Brain microvascular endothelial cell (primary cell): ENCODE results near the gene ROMO1.

ENCODE experiments used
- DNase-seq: peaks from one replicate; pipeline ENCODE4 v3.0.0-alpha.2; 2020
- H3K27ac ChIP-seq: fragments of 250-450 bp; sonication (Bioruptor Pico); 2 replicates; pipeline ENCODE4 v1.5.1; 2020; ENCODE audit warnings: mild to moderate bottlenecking, moderate library complexity
- H3K27me3 ChIP-seq: fragments of 250-450 bp; sonication (Bioruptor Pico); replicated peaks from 2 replicates; pipeline ENCODE4 v1.5.1; 2020; ENCODE audit warnings: mild to moderate bottlenecking
- H3K36me3 ChIP-seq: fragments of 250-450 bp; sonication (Bioruptor Pico); replicated peaks from 2 replicates; pipeline ENCODE4 v1.5.1; 2020; ENCODE audit warnings: mild to moderate bottlenecking
- H3K4me3 ChIP-seq: 2 replicates; pipeline ENCODE4 v1.5.1; 2011; ENCODE audit warnings: low read depth, mild to moderate bottlenecking, control low read depth, low read length, moderate library complexity
- in situ Hi-C: cut with HindIII; loops from 2 replicates; pipeline ENCODE4 v1.10.0; 2017; ENCODE audit warnings: low sequenced_read_pairs, low pct_ligation_motif_present
- TF ChIP-seq, protein P1 (sequence below): IDR thresholded peaks from 2 replicates; pipeline ENCODE4 v1.5.1; 2011; ENCODE audit warnings: low read depth, mild to moderate bottlenecking, moderate library complexity, low read length, control low read depth, inconsistent platforms; ENCODE audit errors: missing control alignments

The ROMO1 gene

DNA sequence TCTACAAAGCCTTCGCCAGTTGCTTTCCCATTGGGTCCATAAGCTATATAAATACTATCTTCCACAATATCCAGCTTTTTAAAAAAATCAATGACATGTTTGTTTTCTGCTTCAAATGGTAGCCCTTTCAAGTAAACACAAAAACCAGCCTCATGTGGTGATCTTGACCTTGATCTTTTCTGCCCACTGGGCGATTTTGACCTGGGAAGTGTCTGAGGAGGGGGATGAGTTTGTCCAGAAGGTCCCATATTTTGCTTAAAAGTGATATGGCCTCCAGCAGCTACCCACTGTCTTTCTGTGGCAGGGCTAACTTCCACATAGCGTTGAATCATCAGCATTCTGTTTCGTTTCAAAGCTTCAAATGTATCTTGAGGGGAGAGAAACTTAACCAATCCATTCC is 45.3 kb upstream of the ROMO1 start:
- DNase-seq, result no peak
- no peak overlapping the region for H3K4me3 ChIP-seq
- H3K36me3 ChIP-seq, result peaks cover 34% of the 10 kb centered on the region
- H3K27me3 ChIP-seq, result no peaks in the 10 kb centered on the region
- H3K27ac ChIP-seq, result no peak overlapping the region
- TF ChIP-seq, protein P1, sequence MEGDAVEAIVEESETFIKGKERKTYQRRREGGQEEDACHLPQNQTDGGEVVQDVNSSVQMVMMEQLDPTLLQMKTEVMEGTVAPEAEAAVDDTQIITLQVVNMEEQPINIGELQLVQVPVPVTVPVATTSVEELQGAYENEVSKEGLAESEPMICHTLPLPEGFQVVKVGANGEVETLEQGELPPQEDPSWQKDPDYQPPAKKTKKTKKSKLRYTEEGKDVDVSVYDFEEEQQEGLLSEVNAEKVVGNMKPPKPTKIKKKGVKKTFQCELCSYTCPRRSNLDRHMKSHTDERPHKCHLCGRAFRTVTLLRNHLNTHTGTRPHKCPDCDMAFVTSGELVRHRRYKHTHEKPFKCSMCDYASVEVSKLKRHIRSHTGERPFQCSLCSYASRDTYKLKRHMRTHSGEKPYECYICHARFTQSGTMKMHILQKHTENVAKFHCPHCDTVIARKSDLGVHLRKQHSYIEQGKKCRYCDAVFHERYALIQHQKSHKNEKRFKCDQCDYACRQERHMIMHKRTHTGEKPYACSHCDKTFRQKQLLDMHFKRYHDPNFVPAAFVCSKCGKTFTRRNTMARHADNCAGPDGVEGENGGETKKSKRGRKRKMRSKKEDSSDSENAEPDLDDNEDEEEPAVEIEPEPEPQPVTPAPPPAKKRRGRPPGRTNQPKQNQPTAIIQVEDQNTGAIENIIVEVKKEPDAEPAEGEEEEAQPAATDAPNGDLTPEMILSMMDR, result no peak
- in situ Hi-C loops, result no loop called here

DNA sequence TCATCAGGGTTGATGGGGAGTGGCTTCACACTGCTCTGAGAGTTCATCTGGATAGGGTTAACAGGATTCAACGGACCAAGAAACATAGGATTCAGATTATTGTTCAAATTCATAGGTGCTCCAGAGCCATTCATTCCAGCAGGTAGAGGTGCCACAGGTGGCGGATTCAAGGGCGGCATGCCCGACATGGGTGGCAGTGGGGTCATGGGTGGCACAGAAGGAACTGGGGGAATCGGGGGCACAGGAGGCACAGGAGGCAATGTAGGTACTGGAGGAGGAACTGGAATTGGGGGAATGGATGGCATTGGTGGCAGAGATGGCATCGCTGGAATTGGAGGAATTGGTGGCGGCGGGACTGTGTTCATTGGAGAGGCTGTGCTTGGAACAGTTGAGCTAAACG is 44.8 kb upstream of the ROMO1 start:
- Histone ChIP-seq H3K36me3 (peaks cover 34% of the 10 kb centered on the region), H3K4me3 (no peak overlapping the region), H3K27me3 (no peaks in the 10 kb centered on the region), H3K27ac (no peak overlapping the region)
- TF ChIP-seq, protein P1, result no peak
- in situ Hi-C loops, result no loop called here
- DNase-seq, result no peak

DNA sequence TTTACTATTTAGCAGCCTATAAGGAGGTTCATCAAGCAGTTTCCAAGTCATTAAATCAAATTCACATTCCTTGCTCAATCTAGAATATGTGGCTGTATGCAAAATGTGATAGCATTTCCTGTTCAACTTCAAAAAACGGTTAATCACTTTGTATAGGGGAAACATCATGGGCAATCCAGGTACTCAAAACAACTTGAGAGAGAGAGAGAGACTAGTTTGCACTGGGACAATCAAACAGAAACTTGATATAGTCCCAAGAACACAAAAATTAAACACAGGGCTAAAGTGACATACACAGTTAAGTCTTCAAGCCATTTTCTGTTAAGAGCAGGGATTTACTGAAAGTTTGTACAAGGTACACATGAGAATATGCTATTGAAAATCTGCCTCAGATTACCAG is 41.9 kb upstream of the ROMO1 start:
- no peak overlapping the region for H3K27ac ChIP-seq
- no peak overlapping the region for H3K4me3 ChIP-seq
- in situ Hi-C loops, result no loop called here
- TF ChIP-seq, protein P1, result no peak
- H3K36me3 ChIP-seq, result peaks cover 29% of the 10 kb centered on the region
- H3K27me3 ChIP-seq, result no peaks in the 10 kb centered on the region
- no peak for DNase-seq

DNA sequence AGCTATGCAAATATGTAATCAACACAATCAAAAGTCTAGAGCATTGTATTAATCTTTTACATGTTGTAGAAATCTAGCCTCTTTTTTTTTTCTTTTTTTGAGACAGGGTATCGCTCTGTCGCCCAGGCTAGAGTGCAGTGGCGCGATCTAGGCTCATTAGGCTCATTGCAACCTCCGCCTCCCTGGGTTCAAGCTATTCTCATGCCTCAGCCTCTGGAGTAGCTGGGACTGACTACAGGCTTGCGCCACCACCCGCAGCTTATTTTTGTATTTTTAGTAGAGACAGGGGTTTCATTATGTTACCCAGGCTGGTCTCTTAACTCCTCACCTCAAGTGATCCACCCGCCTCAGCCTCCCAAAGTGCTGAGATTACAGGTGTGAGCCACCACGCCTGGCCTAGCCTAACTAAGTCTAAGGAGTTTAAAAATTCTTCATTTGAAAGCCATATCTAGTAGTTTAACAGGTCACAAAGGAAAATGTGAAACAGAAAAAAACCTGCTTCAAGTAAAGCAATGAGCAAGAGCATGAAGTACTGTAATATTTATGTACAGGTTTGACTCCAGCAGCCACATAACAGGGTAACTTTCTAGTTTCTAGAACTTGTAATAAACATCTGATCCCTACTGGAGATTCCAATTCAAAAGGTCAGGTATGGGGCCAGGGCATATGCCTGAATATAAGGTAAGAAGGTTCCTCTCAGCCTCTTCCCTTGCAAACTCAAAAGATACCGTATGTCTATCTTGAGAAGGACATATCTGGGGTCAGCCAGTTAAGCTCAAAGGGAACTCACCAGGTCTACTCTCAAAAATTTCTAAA is 38.9 kb upstream of the ROMO1 start:
- Histone ChIP-seq H3K4me3 (no peak overlapping the region), H3K27ac (no peak overlapping the region), H3K27me3 (no peaks in the 10 kb centered on the region), H3K36me3 (peaks cover under 1% of the 10 kb centered on the region)
- no peak for DNase-seq
- TF ChIP-seq, protein P1, result no peak
- in situ Hi-C loops, result no loop called here

DNA sequence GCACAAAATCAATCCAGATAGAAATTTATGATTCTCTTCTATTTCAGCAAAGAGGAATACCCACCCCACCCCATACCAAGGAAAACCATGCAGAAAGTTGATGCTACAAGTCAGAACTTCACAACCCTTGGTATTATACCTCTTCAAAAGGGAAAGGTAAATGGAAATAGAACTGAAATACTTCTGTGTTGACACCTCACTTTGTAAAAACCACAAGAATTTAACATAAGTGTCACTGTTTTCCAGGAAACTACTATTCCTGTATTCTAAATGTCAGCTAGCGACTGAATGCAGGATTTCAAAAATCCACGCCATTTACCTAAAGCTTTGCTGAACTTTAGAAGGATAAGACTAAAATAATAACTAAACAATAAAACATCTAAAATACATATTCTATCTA is 38.2 kb upstream of the ROMO1 start:
- no peak overlapping the region for H3K4me3 ChIP-seq

More for the DNA sequence above, 38.2 kb upstream of the ROMO1 start:
- in situ Hi-C loops, result no loop called here
- TF ChIP-seq, protein P1, result no peak
- no peak overlapping the region for H3K27ac ChIP-seq
- no peak for DNase-seq
- no peaks in the 10 kb centered on the region for H3K36me3 ChIP-seq
- H3K27me3 ChIP-seq, result no peaks in the 10 kb centered on the region
